K562 (cell line): ENCODE measurements around the gene SLC44A1. TPM values are rescaled to one million over a fixed set of nuclear protein-coding genes. Genes with fewer than 3 reads are reported as not detected.

Experiments used
- ATAC-seq: fragments of 200-7000 bp; cut with Tn5 transposase; 3 replicates; pipeline ENCODE4 v1.9.1; 2020; ENCODE audit warnings: moderate library complexity
- BruUV-seq: library from RNA; stranded (reverse); fragments of 400-500 nt; replicated peaks from 2 replicates; lab custom pipeline; 2021; lab: Mats Ljungman, UMichigan
- CTCF ChIA-PET: fragments of 300-600 bp; formaldehyde crosslinking; extraction: SDS; loops from one replicate; lab custom pipeline; 2021; ENCODE audit warnings: low intra/inter-chr PET ratio; lab: Yijun Ruan, JAX
- POLR2A ChIA-PET: fragments of 300-600, 350-650 bp; sonication (Branson Sonifier 250); formaldehyde crosslinking; extraction: SDS; loops from one replicate; lab custom pipeline; 2021; ENCODE audit warnings: antibody characterized with exemption, inconsistent platforms; lab: Yijun Ruan, JAX
- DNase-seq, 4 experiments: peaks; one replicate each; pipeline versions ENCODE4 v3.0.0 to v3.0.0-alpha.2; 2011 to 2018; ENCODE audit warnings: low spot score in 3 of 4, mixed read lengths in 3 of 4; ENCODE audit errors: extremely low read depth in 1 of 4
- FAIRE-seq: peaks from 2 replicates; lab custom pipeline; 2011; peaks lifted over from hg19 to GRCh38; lab: Jason Lieb, UNC
- H2AFZ ChIP-seq: 2 replicates; pipeline ENCODE4 v1.6.0; 2011; ENCODE audit warnings: low read depth, low read length, control low read depth, inconsistent platforms
- H3K27ac ChIP-seq: fragments of 200-600 bp; 3 replicates; pipeline ENCODE4 v1.8.0; 2011; ENCODE audit warnings: low read depth, mild to moderate bottlenecking, control low read depth, inconsistent platforms, low read length, moderate library complexity, mixed read lengths; ENCODE audit errors: extremely low read depth
- H3K27me3 ChIP-seq, 2 experiments: fragments of 300-600 bp in 1 of 2; 2 replicates in 1 of 2; 3 replicates in 1 of 2; pipeline versions ENCODE4 v1.6.0 to v1.8.0; 2011; ENCODE audit warnings: inconsistent platforms in 2 of 2, low read length in 2 of 2, mild to moderate bottlenecking in 1 of 2, mixed read lengths in 1 of 2, moderate library complexity in 1 of 2; ENCODE audit not compliant: control insufficient read depth in 2 of 2, insufficient read depth in 2 of 2
- H3K36me3 ChIP-seq: fragments of 300-600 bp; 3 replicates; pipeline ENCODE4 v1.8.0; 2011; ENCODE audit warnings: mild to moderate bottlenecking, low read length, inconsistent platforms; ENCODE audit not compliant: control insufficient read depth, insufficient read depth
- H3K4me1 ChIP-seq, 2 experiments: fragments of 200-600 bp in 1 of 2; replicated peaks in 1 of 2; 2 replicates in 1 of 2; 3 replicates in 1 of 2; pipeline versions ENCODE4 v1.5.1 to v1.8.0; 2011; ENCODE audit warnings: inconsistent platforms in 2 of 2, low read length in 2 of 2, mild to moderate bottlenecking in 1 of 2, mixed read lengths in 1 of 2, moderate library complexity in 1 of 2; ENCODE audit not compliant: control insufficient read depth in 2 of 2, insufficient read depth in 2 of 2
- H3K4me2 ChIP-seq: 2 replicates; pipeline ENCODE4 v1.6.1; 2011; ENCODE audit warnings: low read length, control low read depth, inconsistent platforms, mixed read lengths; ENCODE audit not compliant: insufficient read depth
- H3K4me3 ChIP-seq: fragments of 200-600 bp; sonication (generic), shearing (Covaris generic); 2 replicates; pipeline ENCODE4 v1.5.1; 2016; ENCODE audit warnings: control low read depth, inconsistent platforms
- H3K79me2 ChIP-seq: fragments of 200-600 bp; 3 replicates; pipeline ENCODE4 v1.8.0; 2011; ENCODE audit warnings: low read length, inconsistent platforms; ENCODE audit not compliant: control insufficient read depth, insufficient read depth
- H3K9ac ChIP-seq, 2 experiments: 2 replicates each; pipeline versions ENCODE4 v1.6.0 to v1.6.1; 2011; ENCODE audit warnings: low read depth in 2 of 2, low read length in 2 of 2, control low read depth in 1 of 2, inconsistent platforms in 1 of 2, mild to moderate bottlenecking in 1 of 2, mixed read lengths in 1 of 2; ENCODE audit not compliant: insufficient read depth in 1 of 2
- H3K9me1 ChIP-seq: one replicate; pipeline ENCODE4 v1.6.0; 2011; ENCODE audit warnings: inconsistent platforms, mild to moderate bottlenecking, low read length, moderate library complexity; ENCODE audit not compliant: control insufficient read depth, insufficient read depth
- H3K9me3 ChIP-seq: replicated peaks from 2 replicates; pipeline ENCODE4 v1.5.1; 2011; ENCODE audit warnings: low read depth, low read length, inconsistent platforms; ENCODE audit not compliant: control insufficient read depth, insufficient read depth
- H4K20me1 ChIP-seq: replicated peaks from 2 replicates; pipeline ENCODE4 v1.6.1; 2011; ENCODE audit warnings: low read length, inconsistent platforms, mixed read lengths; ENCODE audit not compliant: control insufficient read depth, insufficient read depth
- CCAR2 ChIP-seq: fragments of 200-400 bp; formaldehyde crosslinking; IDR thresholded peaks from 2 replicates; pipeline ENCODE4 v1.6.1; 2017; ENCODE audit warnings: mild to moderate bottlenecking, low read depth, low read length
- CHD4 ChIP-seq: fragments of 200-600 bp; sonication (generic); IDR thresholded peaks from 3 replicates; pipeline ENCODE4 v1.6.1; 2012; ENCODE audit warnings: low read depth, mild to moderate bottlenecking, mixed read lengths, low read length, inconsistent platforms; ENCODE audit not compliant: insufficient read depth, insufficient replicate concordance, poor library complexity, severe bottlenecking
- FOXP1 ChIP-seq: sonication (generic); formaldehyde crosslinking; IDR thresholded peaks from 2 replicates; pipeline ENCODE4 v1.8.0; 2022; ENCODE audit warnings: mild to moderate bottlenecking, missing genetic modification reagents
- GATAD2A ChIP-seq: fragments of 450-650 bp; IDR thresholded peaks from 2 replicates; pipeline ENCODE4 v1.6.1; 2017
- KLF13 ChIP-seq: fragments of 450-650 bp; IDR thresholded peaks from 2 replicates; pipeline ENCODE4 v1.6.1; 2016; ENCODE audit warnings: missing genetic modification characterization, low read depth, mild to moderate bottlenecking, missing compliant biosample characterization, moderate library complexity, borderline replicate concordance
- POLR2H ChIP-seq: IDR thresholded peaks from 2 replicates; pipeline ENCODE4 v1.6.1; 2016; ENCODE audit warnings: missing genetic modification characterization, low read depth, mild to moderate bottlenecking, control low read depth, missing compliant biosample characterization, moderate library complexity
- ZKSCAN3 ChIP-seq: fragments of 250-450 bp; sonication (Bioruptor Pico); IDR thresholded peaks from 2 replicates; pipeline ENCODE4 v1.4.0; 2020
- ZNF586 ChIP-seq: fragments of 450-650 bp; formaldehyde crosslinking; conservative IDR thresholded peaks from 2 replicates; pipeline ENCODE4 v1.4.0; 2020; ENCODE audit warnings: mild to moderate bottlenecking, moderate library complexity
- WGBS: fragments of 100-300 bp; shearing (Covaris generic); methylation state at CpG from one replicate; pipeline ENCODE4 v1.1.6; 2016; ENCODE audit warnings: low coverage, mixed read lengths; ENCODE audit not compliant: insufficient coverage; ENCODE audit errors: missing lambda C conversion rate; 5-methylcytosine and 5-hydroxymethylcytosine counted together
- in situ Hi-C: fragments of 300-500 bp; cut with MboI; formaldehyde crosslinking; loops from 4 replicates; pipeline ENCODE4 v1.15.0; 2018; ENCODE audit warnings: inconsistent platforms, mixed read lengths
- intact Hi-C: fragments of 100-400 bp; cut with micrococcal nuclease; formaldehyde crosslinking; loops from 2 replicates; pipeline ENCODE4 v1.14.2; 2022
- polyA plus RNA-seq, 8 experiments: library from polyadenylated mRNA; depleted of rRNA in 4 of 8; stranded (reverse) in 5 of 8; unstranded in 3 of 8; fragments of >200 nt; fragmentation: Nextera tagmentation in 2 of 8; fragmentation: Illumina TruSeq in 1 of 8; extraction: Ambion mirVana in 2 of 8; extraction: Trizol in 1 of 8; gene quantifications; 2 replicates each; pipeline versions ENCODE4 v1.2.1 to v1.2.3, GENCODE V29; 2011 to 2014; ENCODE audit warnings: inconsistent platforms in 1 of 8, missing spikeins in 1 of 8
- total RNA-seq, 7 experiments: library from RNA; depleted of rRNA in 6 of 7; stranded (reverse); fragments of >200 nt in 6 of 7; fragmentation: Illumina TruSeq in 2 of 7; extraction: Trizol in 2 of 7; gene quantifications; 2 replicates each; pipeline versions ENCODE4 v1.2.1 to v1.2.3, GENCODE V29; 2011 to 2021; ENCODE audit warnings: low replicate concordance in 1 of 7
- TF ChIP-seq, protein P1 (sequence below): sonication (generic); formaldehyde crosslinking; IDR thresholded peaks from 2 replicates; pipeline ENCODE4 v1.8.1; 2023; ENCODE audit warnings: missing genetic modification reagents, mild to moderate bottlenecking, borderline replicate concordance
- TF ChIP-seq, protein P2 (sequence below): sonication (generic); formaldehyde crosslinking; IDR thresholded peaks from 2 replicates; pipeline ENCODE4 v1.8.1; 2023; ENCODE audit warnings: mild to moderate bottlenecking, missing genetic modification reagents
- TF ChIP-seq, protein P3 (sequence below): fragments of 250-450 bp; sonication (Bioruptor Pico); IDR thresholded peaks from 2 replicates; pipeline ENCODE4 v1.4.0; 2020

The SLC44A1 gene
- total and polyA plus RNA-seq, 9 of the 15 experiments (the other 6 are each of a cell fraction or from before 2014, with no cell fraction given): 0.11 to 0.59 (median 0.30) TPM

DNA sequence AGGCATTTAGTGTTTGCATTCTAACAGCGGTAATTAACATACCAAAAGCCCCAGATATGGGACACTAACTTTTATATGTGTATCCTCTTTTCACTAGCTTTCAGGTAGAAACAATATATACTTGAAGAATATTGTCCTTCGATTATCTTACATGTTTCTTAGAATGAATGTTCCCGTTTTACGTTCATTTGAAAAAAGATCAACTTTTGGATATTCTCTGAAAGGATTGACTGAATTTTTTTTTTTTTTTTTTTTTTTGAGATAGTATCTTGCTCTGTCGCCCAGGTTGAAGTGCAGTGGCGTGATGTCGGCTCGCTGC, 171.2 kb downstream of the SLC44A1 start:
- 22% methylated on average over 8 of the region's 8 CpGs for WGBS
- Histone ChIP-seq H3K79me2 (no peaks in the 10 kb centered on the region), H3K9ac (no peak overlapping the region), H4K20me1 (no peaks in the 10 kb centered on the region), H3K4me1 (no peaks in the 10 kb centered on the region), H3K4me3 (no peak overlapping the region), H2AFZ (no peak overlapping the region), H3K9me3 (no peaks in the 10 kb centered on the region), H3K36me3 (no peaks in the 10 kb centered on the region), H3K4me2 (no peak overlapping the region), H3K9me1 (no peaks in the 10 kb centered on the region), H3K27ac (no peak overlapping the region), H3K27me3 (peaks cover 3 to 7% of the 10 kb centered on the region in 2 experiments; a peak in 2 of 5 replicates)
- POLR2A ChIA-PET: no interaction called here
- BruUV-seq: no TSS peak
- ATAC-seq (no peak), DNase-seq (no peak), FAIRE-seq (no peak)
- intact Hi-C loops (loop anchor here (1.0 to 5.0 kb wide), 6 partner anchors 165 to 629 kb away; no protein-coding TSS in a partner anchor), in situ Hi-C loops (loop anchor here (10.0 kb wide), 1 partner anchor 551 kb away; no protein-coding TSS in a partner anchor)
- CTCF ChIA-PET: interaction anchor here (0.6 to 1.8 kb wide), 6 partner anchors 13 to 732 kb away, joined by 3 to 11 read pairs (median 3); no protein-coding TSS in a partner anchor
- TF ChIP-seq GATAD2A (no peak), CCAR2 (no peak), ZKSCAN3 (CRISPR knock-in tag) (no peak), POLR2H (tag) (no peak), KLF13 (tag) (no peak), ZNF586 (CRISPR knock-in tag) (no peak), CHD4 (no peak), FOXP1 (CRISPR knock-in tag) (no peak)
- TF ChIP-seq, protein P1, sequence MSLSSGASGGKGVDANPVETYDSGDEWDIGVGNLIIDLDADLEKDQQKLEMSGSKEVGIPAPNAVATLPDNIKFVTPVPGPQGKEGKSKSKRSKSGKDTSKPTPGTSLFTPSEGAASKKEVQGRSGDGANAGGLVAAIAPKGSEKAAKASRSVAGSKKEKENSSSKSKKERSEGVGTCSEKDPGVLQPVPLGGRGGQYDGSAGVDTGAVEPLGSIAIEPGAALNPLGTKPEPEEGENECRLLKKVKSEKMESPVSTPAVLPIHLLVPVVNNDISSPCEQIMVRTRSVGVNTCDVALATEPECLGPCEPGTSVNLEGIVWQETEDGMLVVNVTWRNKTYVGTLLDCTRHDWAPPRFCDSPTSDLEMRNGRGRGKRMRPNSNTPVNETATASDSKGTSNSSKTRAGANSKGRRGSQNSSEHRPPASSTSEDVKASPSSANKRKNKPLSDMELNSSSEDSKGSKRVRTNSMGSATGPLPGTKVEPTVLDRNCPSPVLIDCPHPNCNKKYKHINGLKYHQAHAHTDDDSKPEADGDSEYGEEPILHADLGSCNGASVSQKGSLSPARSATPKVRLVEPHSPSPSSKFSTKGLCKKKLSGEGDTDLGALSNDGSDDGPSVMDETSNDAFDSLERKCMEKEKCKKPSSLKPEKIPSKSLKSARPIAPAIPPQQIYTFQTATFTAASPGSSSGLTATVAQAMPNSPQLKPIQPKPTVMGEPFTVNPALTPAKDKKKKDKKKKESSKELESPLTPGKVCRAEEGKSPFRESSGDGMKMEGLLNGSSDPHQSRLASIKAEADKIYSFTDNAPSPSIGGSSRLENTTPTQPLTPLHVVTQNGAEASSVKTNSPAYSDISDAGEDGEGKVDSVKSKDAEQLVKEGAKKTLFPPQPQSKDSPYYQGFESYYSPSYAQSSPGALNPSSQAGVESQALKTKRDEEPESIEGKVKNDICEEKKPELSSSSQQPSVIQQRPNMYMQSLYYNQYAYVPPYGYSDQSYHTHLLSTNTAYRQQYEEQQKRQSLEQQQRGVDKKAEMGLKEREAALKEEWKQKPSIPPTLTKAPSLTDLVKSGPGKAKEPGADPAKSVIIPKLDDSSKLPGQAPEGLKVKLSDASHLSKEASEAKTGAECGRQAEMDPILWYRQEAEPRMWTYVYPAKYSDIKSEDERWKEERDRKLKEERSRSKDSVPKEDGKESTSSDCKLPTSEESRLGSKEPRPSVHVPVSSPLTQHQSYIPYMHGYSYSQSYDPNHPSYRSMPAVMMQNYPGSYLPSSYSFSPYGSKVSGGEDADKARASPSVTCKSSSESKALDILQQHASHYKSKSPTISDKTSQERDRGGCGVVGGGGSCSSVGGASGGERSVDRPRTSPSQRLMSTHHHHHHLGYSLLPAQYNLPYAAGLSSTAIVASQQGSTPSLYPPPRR (CRISPR knock-in tag): no peak
- TF ChIP-seq, protein P2, sequence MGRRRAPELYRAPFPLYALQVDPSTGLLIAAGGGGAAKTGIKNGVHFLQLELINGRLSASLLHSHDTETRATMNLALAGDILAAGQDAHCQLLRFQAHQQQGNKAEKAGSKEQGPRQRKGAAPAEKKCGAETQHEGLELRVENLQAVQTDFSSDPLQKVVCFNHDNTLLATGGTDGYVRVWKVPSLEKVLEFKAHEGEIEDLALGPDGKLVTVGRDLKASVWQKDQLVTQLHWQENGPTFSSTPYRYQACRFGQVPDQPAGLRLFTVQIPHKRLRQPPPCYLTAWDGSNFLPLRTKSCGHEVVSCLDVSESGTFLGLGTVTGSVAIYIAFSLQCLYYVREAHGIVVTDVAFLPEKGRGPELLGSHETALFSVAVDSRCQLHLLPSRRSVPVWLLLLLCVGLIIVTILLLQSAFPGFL (CRISPR knock-in tag): no peak
- TF ChIP-seq, protein P3, sequence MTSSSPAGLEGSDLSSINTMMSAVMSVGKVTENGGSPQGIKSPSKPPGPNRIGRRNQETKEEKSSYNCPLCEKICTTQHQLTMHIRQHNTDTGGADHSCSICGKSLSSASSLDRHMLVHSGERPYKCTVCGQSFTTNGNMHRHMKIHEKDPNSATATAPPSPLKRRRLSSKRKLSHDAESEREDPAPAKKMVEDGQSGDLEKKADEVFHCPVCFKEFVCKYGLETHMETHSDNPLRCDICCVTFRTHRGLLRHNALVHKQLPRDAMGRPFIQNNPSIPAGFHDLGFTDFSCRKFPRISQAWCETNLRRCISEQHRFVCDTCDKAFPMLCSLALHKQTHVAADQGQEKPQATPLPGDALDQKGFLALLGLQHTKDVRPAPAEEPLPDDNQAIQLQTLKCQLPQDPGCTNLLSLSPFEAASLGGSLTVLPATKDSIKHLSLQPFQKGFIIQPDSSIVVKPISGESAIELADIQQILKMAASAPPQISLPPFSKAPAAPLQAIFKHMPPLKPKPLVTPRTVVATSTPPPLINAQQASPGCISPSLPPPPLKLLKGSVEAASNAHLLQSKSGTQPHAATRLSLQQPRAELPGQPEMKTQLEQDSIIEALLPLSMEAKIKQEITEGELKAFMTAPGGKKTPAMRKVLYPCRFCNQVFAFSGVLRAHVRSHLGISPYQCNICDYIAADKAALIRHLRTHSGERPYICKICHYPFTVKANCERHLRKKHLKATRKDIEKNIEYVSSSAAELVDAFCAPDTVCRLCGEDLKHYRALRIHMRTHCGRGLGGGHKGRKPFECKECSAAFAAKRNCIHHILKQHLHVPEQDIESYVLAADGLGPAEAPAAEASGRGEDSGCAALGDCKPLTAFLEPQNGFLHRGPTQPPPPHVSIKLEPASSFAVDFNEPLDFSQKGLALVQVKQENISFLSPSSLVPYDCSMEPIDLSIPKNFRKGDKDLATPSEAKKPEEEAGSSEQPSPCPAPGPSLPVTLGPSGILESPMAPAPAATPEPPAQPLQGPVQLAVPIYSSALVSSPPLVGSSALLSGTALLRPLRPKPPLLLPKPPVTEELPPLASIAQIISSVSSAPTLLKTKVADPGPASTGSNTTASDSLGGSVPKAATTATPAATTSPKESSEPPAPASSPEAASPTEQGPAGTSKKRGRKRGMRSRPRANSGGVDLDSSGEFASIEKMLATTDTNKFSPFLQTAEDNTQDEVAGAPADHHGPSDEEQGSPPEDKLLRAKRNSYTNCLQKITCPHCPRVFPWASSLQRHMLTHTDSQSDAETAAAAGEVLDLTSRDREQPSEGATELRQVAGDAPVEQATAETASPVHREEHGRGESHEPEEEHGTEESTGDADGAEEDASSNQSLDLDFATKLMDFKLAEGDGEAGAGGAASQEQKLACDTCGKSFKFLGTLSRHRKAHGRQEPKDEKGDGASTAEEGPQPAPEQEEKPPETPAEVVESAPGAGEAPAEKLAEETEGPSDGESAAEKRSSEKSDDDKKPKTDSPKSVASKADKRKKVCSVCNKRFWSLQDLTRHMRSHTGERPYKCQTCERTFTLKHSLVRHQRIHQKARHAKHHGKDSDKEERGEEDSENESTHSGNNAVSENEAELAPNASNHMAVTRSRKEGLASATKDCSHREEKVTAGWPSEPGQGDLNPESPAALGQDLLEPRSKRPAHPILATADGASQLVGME (CRISPR knock-in tag): no peak
